SK-N-SH treated with all-trans-retinoic acid at 6 μM for 48 hours (cell line): ENCODE measurements around the gene FAM53A.

ENCODE experiments used
- ARNTL ChIP-seq: fragments of 450-650 bp; formaldehyde crosslinking; IDR thresholded peaks from 2 replicates; pipeline ENCODE4 v1.5.0; 2020; ENCODE audit warnings: low read depth, mild to moderate bottlenecking, moderate library complexity, borderline replicate concordance
- BACH2 ChIP-seq: fragments of 250-450 bp; sonication (Bioruptor Pico); IDR thresholded peaks from 2 replicates; pipeline ENCODE4 v1.9.0; 2021; ENCODE audit warnings: mild to moderate bottlenecking, borderline replicate concordance
- ESRRG ChIP-seq: fragments of 250-450 bp; sonication (Bioruptor Pico); IDR thresholded peaks from 2 replicates; pipeline ENCODE4 v1.6.1; 2021; ENCODE audit warnings: mild to moderate bottlenecking
- ZC3H10 ChIP-seq: fragments of 250-450 bp; sonication (Bioruptor Pico); IDR thresholded peaks from 2 replicates; pipeline ENCODE4 v1.5.1; 2021; ENCODE audit warnings: mild to moderate bottlenecking, moderate library complexity
- ZFP3 ChIP-seq: fragments of 250-450 bp; sonication (Bioruptor Pico); IDR thresholded peaks from 2 replicates; pipeline ENCODE4 v1.5.0; 2020; ENCODE audit warnings: mild to moderate bottlenecking, moderate library complexity
- ZFP30 ChIP-seq: fragments of 450-650 bp; formaldehyde crosslinking; IDR thresholded peaks from 2 replicates; pipeline ENCODE4 v1.5.0; 2022; ENCODE audit warnings: mild to moderate bottlenecking, moderate library complexity
- ZNF8 ChIP-seq: fragments of 450-650 bp; formaldehyde crosslinking; IDR thresholded peaks from 2 replicates; pipeline ENCODE4 v1.5.0; 2020; ENCODE audit warnings: mild to moderate bottlenecking, moderate library complexity
- TF ChIP-seq, protein P1 (sequence below): fragments of 250-450 bp; sonication (Bioruptor Pico); IDR thresholded peaks from 2 replicates; pipeline ENCODE4 v1.8.0; 2020; ENCODE audit warnings: mild to moderate bottlenecking, moderate library complexity, borderline replicate concordance
- TF ChIP-seq, protein P2 (sequence below): fragments of 250-450 bp; sonication (Bioruptor Pico); IDR thresholded peaks from 2 replicates; pipeline ENCODE4 v1.5.1; 2021; ENCODE audit warnings: mild to moderate bottlenecking, moderate library complexity
- TF ChIP-seq, protein P3 (sequence below): fragments of 250-450 bp; sonication (Bioruptor Pico); IDR thresholded peaks from 2 replicates; pipeline ENCODE4 v1.5.1; 2020; ENCODE audit warnings: low read depth, mild to moderate bottlenecking, moderate library complexity

DNA sequence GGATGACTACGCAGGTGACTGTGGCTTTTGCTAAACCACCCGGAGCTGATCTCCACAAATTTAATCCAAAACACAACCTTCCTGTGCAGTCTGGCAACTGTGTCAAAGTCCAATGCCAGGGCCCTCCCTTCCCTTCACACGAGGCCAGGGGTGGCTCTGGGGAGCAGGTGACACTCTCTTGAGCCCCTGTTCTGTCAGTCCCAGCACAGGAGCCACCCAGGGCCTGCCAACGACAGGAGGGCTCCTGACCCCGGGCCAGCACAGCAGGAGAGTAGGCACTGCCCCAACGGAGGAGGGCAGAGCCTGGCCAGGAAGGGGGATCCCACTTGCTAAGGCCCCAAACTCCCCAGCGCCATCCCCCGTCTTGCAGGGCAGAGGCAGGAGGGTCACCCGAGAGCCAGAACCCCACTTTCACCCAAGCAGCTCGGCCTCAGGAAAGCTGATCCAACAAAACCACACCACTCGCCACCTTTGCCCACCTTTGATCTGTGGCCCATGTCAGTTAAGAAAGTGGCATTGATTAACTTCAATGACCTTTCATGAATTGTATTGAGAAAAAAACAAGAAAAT is 44.7 kb downstream of the FAM53A start:
- TF ChIP-seq, protein P1, sequence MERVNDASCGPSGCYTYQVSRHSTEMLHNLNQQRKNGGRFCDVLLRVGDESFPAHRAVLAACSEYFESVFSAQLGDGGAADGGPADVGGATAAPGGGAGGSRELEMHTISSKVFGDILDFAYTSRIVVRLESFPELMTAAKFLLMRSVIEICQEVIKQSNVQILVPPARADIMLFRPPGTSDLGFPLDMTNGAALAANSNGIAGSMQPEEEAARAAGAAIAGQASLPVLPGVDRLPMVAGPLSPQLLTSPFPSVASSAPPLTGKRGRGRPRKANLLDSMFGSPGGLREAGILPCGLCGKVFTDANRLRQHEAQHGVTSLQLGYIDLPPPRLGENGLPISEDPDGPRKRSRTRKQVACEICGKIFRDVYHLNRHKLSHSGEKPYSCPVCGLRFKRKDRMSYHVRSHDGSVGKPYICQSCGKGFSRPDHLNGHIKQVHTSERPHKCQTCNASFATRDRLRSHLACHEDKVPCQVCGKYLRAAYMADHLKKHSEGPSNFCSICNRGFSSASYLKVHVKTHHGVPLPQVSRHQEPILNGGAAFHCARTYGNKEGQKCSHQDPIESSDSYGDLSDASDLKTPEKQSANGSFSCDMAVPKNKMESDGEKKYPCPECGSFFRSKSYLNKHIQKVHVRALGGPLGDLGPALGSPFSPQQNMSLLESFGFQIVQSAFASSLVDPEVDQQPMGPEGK (CRISPR knock-in tag): no peak
- no peak for TF ChIP-seq BACH2 (CRISPR knock-in tag)
- no peak for TF ChIP-seq ESRRG (CRISPR knock-in tag)
- TF ChIP-seq ZC3H10: no peak
- no peak for TF ChIP-seq ZFP3 (CRISPR knock-in tag)
- TF ChIP-seq, protein P2, sequence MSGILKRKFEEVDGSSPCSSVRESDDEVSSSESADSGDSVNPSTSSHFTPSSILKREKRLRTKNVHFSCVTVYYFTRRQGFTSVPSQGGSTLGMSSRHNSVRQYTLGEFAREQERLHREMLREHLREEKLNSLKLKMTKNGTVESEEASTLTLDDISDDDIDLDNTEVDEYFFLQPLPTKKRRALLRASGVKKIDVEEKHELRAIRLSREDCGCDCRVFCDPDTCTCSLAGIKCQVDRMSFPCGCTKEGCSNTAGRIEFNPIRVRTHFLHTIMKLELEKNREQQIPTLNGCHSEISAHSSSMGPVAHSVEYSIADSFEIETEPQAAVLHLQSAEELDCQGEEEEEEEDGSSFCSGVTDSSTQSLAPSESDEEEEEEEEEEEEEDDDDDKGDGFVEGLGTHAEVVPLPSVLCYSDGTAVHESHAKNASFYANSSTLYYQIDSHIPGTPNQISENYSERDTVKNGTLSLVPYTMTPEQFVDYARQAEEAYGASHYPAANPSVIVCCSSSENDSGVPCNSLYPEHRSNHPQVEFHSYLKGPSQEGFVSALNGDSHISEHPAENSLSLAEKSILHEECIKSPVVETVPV (CRISPR knock-in tag): no peak
- TF ChIP-seq ZFP30 (CRISPR knock-in tag): no peak
- TF ChIP-seq ARNTL (CRISPR knock-in tag): no peak
- TF ChIP-seq, protein P3, sequence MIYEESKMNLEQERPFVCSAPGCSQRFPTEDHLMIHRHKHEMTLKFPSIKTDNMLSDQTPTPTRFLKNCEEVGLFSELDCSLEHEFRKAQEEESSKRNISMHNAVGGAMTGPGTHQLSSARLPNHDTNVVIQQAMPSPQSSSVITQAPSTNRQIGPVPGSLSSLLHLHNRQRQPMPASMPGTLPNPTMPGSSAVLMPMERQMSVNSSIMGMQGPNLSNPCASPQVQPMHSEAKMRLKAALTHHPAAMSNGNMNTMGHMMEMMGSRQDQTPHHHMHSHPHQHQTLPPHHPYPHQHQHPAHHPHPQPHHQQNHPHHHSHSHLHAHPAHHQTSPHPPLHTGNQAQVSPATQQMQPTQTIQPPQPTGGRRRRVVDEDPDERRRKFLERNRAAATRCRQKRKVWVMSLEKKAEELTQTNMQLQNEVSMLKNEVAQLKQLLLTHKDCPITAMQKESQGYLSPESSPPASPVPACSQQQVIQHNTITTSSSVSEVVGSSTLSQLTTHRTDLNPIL (CRISPR knock-in tag): no peak
- no peak for TF ChIP-seq ZNF8 (CRISPR knock-in tag)
